ENCODE results near the gene POU2F1.

DNA sequence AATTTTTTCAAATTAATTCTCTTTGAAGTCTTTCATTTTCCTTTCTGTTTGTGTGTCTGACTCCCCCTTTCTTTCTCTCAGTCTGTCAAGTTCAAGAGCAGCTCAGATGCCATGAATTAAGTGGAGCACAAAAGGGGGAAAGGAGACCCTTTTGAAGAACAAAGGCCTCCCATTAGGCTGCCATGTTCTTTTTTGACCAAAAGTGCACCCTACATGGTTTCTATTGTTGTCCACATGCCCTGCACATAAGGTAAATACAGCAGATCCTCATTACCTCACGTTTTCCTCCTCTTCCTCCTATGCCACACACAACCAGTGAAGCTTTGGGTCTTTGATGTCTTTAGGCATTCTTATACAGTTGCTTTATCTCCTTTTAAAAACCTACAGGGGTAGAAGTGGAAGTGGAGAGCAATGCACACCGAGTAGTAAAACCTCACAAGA, 47.7 kb downstream of the POU2F1 start:
- no peak for TF ChIP-seq CTCF (tag by site-specific recombination; IDR thresholded peaks at IDR 0.05)
- no peak for TF ChIP-seq ZNF639 (tag by site-specific recombination; IDR thresholded peaks at IDR 0.05)
- TF ChIP-seq, protein P1, sequence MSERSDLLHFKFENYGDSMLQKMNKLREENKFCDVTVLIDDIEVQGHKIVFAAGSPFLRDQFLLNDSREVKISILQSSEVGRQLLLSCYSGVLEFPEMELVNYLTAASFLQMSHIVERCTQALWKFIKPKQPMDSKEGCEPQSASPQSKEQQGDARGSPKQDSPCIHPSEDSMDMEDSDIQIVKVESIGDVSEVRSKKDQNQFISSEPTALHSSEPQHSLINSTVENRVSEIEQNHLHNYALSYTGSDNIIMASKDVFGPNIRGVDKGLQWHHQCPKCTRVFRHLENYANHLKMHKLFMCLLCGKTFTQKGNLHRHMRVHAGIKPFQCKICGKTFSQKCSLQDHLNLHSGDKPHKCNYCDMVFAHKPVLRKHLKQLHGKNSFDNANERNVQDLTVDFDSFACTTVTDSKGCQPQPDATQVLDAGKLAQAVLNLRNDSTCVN (tag by site-specific recombination; optimal IDR thresholded peaks at IDR 0.05), result no peak
- no peak for TF ChIP-seq ZNF654 (tag by site-specific recombination; IDR thresholded peaks at IDR 0.05; ENCODE audit: low read depth)
- TF ChIP-seq, protein P2, sequence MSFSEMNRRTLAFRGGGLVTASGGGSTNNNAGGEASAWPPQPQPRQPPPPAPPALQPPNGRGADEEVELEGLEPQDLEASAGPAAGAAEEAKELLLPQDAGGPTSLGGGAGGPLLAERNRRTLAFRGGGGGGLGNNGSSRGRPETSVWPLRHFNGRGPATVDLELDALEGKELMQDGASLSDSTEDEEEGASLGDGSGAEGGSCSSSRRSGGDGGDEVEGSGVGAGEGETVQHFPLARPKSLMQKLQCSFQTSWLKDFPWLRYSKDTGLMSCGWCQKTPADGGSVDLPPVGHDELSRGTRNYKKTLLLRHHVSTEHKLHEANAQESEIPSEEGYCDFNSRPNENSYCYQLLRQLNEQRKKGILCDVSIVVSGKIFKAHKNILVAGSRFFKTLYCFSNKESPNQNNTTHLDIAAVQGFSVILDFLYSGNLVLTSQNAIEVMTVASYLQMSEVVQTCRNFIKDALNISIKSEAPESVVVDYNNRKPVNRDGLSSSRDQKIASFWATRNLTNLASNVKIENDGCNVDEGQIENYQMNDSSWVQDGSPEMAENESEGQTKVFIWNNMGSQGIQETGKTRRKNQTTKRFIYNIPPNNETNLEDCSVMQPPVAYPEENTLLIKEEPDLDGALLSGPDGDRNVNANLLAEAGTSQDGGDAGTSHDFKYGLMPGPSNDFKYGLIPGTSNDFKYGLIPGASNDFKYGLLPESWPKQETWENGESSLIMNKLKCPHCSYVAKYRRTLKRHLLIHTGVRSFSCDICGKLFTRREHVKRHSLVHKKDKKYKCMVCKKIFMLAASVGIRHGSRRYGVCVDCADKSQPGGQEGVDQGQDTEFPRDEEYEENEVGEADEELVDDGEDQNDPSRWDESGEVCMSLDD (tag by site-specific recombination; IDR thresholded peaks at IDR 0.05), result no peak
- TF ChIP-seq SP3 (tag by site-specific recombination; IDR thresholded peaks at IDR 0.05), result no peak
- no peak for TF ChIP-seq YY2 (tag by site-specific recombination; IDR thresholded peaks at IDR 0.05)
- TF ChIP-seq, protein P3, sequence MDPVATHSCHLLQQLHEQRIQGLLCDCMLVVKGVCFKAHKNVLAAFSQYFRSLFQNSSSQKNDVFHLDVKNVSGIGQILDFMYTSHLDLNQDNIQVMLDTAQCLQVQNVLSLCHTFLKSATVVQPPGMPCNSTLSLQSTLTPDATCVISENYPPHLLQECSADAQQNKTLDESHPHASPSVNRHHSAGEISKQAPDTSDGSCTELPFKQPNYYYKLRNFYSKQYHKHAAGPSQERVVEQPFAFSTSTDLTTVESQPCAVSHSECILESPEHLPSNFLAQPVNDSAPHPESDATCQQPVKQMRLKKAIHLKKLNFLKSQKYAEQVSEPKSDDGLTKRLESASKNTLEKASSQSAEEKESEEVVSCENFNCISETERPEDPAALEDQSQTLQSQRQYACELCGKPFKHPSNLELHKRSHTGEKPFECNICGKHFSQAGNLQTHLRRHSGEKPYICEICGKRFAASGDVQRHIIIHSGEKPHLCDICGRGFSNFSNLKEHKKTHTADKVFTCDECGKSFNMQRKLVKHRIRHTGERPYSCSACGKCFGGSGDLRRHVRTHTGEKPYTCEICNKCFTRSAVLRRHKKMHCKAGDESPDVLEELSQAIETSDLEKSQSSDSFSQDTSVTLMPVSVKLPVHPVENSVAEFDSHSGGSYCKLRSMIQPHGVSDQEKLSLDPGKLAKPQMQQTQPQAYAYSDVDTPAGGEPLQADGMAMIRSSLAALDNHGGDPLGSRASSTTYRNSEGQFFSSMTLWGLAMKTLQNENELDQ (tag by site-specific recombination; IDR thresholded peaks at IDR 0.05; ENCODE audit: low read depth), result no peak
- TF ChIP-seq, protein P4, sequence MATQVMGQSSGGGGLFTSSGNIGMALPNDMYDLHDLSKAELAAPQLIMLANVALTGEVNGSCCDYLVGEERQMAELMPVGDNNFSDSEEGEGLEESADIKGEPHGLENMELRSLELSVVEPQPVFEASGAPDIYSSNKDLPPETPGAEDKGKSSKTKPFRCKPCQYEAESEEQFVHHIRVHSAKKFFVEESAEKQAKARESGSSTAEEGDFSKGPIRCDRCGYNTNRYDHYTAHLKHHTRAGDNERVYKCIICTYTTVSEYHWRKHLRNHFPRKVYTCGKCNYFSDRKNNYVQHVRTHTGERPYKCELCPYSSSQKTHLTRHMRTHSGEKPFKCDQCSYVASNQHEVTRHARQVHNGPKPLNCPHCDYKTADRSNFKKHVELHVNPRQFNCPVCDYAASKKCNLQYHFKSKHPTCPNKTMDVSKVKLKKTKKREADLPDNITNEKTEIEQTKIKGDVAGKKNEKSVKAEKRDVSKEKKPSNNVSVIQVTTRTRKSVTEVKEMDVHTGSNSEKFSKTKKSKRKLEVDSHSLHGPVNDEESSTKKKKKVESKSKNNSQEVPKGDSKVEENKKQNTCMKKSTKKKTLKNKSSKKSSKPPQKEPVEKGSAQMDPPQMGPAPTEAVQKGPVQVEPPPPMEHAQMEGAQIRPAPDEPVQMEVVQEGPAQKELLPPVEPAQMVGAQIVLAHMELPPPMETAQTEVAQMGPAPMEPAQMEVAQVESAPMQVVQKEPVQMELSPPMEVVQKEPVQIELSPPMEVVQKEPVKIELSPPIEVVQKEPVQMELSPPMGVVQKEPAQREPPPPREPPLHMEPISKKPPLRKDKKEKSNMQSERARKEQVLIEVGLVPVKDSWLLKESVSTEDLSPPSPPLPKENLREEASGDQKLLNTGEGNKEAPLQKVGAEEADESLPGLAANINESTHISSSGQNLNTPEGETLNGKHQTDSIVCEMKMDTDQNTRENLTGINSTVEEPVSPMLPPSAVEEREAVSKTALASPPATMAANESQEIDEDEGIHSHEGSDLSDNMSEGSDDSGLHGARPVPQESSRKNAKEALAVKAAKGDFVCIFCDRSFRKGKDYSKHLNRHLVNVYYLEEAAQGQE (tag by site-specific recombination; IDR thresholded peaks at IDR 0.05), result no peak

Data from HEK293 (cell line).